ENCODE results near the gene AFAP1.

Gene AFAP1

GRCh38 chr4:7801641-7802040 lies 138.0 kb downstream of the AFAP1 start:
- DNase-seq: no peak

GRCh38 chr4:7801001-7801400 lies 138.7 kb downstream of the AFAP1 start:
- no peak for DNase-seq

DNA sequence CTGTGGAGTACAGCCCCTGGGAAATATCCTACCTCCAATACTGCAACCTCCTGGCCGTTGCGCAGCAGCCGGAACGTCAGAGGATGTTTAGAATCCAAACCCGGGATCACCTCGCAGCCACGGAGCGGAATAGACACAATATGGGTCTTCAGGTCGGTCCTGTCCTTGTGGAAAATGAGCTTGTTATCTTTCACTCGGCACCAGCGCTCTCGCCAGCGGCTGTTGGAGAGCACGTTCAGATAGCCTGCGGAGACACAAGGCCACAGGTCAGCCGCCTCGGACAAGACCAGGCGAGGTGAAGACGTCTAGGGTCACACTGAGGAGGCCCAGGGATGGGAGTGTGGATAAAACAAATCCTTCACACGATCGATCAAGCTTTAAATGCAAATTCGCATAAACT lies 139.3 kb downstream of the AFAP1 start:
- DNase-seq: no peak

DNA sequence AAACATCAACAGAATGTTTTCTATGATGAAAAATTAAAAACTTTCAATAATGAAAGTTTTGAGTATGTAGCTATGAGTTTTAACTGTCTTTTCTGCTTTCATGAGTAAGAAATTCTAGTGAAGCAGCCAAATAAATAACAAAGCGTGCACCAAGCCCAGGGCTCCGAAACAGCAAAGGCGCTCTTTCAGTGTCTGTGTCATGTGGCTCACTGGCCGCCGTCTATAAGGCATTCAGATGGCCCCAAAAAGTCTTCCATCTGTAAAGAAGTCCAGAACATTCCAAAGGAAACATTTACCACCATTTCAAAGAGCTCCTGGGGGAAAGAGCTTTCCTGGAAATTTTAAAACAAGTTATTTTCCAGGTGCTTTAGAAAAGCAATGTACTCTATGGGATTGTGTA lies 139.9 kb downstream of the AFAP1 start:
- no peak for DNase-seq

- DNase-seq: no peak
Observed at GRCh38 chr4:7799306-7799705, 140.4 kb downstream of the AFAP1 start.

DNA sequence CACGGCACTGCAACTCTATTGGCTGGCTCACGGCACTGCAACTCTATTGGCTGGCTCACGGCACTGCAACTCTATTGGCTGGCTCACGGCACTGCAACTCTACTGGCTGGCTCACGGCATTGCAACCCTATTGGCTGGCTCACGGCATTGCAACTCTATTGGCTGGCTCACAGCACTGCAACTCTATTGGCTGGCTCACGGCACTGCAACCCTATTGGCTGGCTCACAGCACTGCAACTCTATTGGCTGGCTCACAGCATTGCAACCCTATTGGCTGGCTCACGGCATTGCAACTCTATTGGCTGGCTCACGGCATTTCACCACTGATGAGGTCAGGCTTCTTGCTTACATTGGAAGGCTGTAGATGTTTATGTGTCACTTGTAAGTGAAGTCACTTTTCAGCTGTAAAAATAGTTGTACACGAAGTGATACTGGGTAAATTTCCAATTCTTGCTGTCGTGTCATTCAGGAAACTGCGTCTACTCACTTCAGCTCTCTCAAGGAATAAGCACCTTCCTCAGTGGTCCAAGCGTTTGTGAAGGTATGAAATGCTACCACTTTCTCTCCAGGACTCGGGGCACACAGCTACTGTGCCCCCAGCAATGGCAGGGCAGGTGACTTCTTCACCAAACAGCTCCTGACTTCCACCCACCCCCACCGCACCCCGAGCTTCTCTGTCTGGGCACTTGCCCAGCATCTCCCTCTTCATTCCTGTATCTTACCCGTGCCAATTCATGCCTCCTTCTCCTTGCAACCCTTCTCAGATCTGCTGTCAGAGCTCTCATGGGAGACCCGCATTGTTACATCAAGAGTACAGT lies 141.3 kb downstream of the AFAP1 start:
- no peak for DNase-seq

GRCh38 chr4:7797330-7797729 lies 142.3 kb downstream of the AFAP1 start:
- no peak for DNase-seq

GRCh38 chr4:7795983-7796382 lies 143.7 kb downstream of the AFAP1 start:
- no peak for DNase-seq

- DNase-seq: no peak
Observed at GRCh38 chr4:7793186-7793585, 146.5 kb downstream of the AFAP1 start.

DNA sequence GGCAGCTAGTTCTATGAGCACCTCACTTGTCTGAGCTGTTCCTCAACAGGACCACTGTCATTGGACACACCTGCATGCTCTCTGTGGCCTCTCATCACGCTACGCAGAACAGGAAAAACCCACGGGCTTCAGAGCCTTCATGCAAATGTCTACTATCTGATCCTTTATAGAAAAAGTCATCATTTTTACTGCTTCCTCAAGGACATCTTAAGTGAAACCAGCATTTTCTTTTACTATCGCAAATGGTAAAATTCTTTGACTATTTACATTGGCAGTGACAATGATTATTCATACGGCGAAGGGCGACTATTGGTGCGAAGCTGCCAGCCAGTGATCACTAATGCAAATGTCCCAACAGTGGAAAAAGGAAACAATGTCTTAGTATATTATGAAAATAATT lies 147.0 kb downstream of the AFAP1 start:
- DNase-seq: no peak

DNA sequence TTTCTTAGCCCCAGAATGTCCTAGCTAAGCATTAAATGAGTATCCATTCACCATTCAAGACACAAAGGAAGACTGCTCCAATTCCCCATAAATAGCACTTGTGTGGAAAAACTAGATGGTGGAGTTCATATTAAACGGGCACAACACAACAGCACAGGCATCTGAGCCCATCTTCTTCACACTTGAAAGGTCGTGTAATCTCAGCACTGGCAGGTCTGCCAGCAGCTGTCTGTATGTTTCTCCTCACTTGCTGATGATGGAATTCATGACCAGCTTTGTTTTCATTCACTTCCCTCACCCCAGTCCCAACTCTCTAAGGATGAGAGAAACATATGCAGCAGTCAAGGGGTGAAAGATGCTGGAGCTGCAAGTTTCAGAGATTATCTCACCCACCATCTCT lies 148.7 kb downstream of the AFAP1 start:
- DNase-seq: no peak

DNA sequence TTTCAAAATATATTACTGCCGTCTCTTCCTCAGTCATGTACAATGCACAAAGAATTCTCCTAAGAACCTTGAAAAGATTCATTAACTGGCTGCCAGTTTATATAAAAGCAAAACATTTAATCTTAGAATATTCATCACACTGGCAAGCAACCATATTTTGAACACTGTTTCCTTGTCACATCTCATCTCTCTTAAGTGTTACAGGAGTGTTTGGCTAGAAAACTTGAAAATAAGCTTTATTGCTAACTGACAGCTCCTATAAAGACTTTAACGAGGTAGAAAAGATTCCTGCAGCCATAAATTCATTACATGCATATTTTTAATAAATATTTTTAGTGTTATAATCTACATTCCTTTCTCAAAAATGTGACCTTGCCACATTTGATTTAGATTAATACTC lies 149.6 kb downstream of the AFAP1 start:
- DNase-seq: no peak

DNA sequence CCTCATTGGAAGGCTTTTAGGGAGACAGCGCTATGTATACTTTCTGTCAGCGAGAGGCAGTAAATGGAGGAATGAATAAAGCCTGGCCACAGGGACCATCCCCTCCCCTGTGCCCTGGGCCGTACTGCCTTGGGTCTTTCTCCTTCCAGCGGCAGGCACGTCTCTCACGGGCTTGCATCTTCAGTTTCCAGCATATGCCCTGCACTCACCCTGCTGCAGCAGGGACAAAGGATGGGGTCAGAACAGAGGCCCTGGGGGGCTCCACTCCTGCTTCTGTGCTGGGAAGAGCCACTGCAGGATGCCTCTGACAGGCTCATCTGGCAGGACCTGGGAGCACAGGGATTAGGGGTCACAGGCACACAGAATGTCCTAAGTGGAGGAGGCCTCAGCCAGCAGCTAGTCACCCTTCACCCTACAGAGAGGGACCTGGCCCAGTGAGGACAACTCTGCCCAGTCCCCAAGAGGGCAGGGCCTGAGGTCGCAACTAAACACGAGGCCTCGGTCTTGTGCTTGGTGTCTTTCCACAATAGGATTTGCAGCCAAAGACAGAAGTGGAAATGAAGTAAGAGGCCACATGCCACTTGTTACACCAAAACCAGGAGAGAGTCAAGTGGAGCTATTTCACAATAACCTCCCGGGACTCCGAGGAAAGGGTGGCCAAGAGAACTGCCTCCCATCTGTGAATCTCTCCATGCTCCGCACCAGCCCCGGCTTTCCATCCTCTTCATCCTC lies 150.8 kb downstream of the AFAP1 start:
- DNase-seq: no peak

- no peak for DNase-seq
Observed at GRCh38 chr4:7788193-7788592, 151.5 kb downstream of the AFAP1 start.

DNA sequence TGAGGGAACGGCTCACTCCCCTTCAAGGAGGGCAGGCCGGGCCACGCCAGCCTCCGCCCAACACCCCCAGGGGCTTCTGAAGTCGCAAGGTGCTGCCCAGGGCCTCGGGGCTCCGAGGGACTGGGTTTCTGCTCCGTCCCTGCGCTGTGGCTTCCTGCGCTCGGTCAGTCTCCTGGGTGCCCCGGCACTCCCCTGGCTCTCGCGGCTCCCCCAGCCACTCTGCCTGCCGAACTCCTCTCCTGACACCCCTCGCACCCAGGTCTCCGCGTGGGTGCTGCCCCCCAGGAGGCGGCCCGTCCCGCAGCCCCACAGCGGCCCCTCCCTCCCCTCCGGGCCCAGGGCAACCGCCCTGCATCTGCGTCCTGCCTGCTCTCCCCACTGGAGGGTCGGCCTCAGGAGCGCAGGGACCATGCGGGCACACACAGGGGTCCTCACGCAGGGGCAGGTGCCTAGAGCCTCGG lies 151.9 kb downstream of the AFAP1 start:
- DNase-seq: no peak

GRCh38 chr4:7787067-7787466 lies 152.6 kb downstream of the AFAP1 start:
- DNase-seq: no peak

GRCh38 chr4:7786517-7786916 lies 153.1 kb downstream of the AFAP1 start:
- DNase-seq: no peak

DNA sequence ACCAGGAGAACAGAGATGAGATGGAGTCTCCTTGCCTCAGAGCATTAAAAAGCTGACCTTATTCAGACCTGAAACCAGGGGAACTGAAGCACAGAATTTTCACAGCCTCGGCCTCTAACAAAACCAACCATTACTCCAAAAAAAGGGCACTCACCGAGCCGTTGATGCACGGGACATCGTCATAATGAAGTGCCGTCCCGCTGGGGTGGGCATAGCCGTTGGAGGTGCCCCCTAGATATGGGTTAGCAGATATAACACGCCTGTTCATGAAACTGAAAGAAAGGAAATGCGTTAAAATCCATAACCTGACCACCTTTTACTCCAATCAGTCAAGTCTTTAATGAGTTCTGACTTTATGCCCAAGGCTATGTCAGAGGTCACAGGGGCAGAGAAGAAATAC lies 153.6 kb downstream of the AFAP1 start:
- no peak for DNase-seq

GRCh38 chr4:7785017-7785416 lies 154.6 kb downstream of the AFAP1 start:
- DNase-seq: no peak

DNA sequence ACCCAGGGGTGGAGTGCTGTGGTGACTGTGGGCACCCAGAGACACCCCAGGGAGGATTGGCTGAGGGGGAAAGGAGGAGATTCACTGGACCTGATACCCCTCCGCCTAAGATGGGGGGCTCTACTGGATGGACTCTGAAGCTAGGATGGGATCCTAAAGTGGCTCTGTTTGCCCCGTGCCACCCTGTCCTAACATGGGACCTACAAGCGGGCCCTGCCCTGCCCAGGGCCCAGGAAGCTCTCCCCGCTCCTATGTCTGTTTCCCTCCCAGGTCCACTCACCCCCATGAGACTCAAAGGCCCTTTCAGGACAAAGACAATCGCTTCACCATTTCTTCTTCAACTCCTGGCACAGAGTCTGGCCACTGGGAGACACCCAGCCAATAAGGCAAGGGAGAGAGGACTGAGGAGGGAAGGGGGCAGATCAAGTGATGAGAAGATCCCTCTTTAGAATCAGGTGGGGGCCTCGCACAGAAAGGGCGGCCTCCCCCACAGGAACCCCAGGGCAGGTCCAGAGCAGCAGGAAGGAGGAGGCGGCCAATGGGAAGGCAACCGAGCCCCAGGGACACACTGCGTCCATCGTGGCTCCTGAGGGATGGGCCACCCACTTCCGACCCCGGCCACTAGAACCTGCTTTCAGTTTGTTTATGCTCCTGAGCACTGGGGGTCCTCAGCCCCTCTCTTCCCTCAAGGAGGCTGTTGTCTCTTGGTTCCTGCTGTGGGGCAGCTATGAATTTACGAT lies 155.4 kb downstream of the AFAP1 start:
- DNase-seq: no peak

- DNase-seq: no peak
Observed at GRCh38 chr4:7783541-7783940, 156.1 kb downstream of the AFAP1 start.

DNA sequence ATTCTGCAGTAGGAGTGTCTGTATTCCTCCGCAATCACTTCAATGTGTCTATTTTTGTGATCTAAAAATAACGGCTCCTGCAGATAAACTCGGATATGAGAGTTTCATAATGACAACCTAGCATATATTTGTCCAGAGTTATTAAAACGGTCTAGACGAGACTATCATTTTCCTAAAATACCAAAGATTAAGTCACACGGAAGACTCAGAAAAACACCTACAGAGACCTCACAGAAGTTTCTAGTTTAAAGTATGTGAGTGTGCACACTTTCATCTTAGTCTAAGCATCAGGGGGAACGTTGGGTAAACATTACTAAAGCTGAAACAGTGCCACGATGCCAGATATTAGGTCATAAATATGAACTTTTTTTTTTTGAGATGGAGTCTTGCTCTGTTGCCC lies 156.9 kb downstream of the AFAP1 start:
- no peak for DNase-seq

DNA sequence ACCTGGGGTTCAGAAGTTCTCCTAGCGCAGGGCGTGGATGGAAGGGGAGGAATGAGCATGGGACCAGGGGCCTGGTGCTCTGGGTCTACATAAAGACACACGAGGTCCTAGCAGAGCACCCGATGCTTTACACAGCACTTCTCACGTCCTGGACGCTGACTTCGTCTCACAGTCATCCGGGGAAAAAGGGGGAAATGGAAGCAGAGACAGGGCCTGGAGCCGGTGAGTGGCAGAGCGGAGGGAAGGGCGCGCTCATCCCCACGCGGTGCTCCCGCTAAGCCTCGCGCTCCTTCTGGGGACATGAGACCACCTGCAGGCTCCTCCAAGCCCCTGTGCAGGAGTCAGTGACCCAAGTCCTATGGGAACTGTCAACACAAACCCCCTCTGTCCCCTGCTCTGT lies 157.7 kb downstream of the AFAP1 start:
- DNase-seq: no peak

- DNase-seq: no peak
Observed at GRCh38 chr4:7781366-7781765, 158.3 kb downstream of the AFAP1 start.
